ENCODE data around the gene UNC93A.

Gene UNC93A

DNA sequence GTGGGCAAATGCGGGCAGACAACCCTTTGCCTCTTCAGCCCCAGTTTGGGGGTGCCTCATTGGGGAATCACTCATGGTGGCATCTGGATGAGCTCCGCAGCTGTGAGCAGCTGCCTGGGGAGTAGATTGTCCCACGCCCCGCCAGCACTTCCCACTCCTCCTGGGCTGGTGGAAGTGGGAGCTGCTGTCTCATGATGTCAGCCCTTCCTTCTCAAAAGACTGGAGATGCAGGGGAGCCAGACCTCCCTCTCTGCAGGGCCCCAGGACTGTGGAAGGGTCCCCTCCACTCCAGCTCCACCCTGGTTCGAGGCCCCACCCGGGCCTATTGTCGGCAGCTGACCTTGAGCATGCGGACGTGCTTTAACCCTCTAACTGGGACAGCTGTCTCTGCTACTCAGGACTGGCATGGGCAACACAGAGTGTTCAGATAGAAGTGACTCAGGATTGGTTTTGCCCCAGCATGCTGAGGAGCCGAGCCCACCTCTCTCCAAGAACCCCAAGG, 2.0 kb downstream of the UNC93A start:
- no peak for DNase-seq (ENCODE audit: low read depth in 2 of 2)

DNA sequence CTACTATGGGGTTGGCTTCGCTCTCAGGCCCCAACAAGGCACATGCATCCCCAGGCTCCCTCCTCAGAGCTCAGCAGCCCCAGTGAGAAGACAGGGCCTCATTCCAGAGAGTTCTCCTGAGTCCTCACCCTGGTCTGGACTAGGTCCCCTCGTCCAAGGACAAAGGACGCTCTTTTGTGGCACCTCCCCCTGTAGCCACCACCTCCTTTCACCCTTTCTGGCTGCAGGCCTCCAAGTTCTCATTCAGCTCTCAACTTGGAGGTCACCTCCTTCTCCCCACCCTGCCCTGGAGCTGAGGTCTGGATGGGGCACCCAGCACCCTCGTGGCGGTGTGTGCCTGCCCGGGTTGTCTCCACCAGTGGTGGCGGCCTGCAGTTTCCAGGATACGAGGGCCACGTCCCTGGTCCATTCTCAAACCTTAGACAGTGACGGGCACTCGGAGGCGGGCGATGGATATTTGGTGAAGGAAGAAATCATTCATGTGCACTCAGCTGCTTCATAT, 2.5 kb downstream of the UNC93A start:
- no peak for DNase-seq (ENCODE audit: low read depth in 2 of 2)

DNA sequence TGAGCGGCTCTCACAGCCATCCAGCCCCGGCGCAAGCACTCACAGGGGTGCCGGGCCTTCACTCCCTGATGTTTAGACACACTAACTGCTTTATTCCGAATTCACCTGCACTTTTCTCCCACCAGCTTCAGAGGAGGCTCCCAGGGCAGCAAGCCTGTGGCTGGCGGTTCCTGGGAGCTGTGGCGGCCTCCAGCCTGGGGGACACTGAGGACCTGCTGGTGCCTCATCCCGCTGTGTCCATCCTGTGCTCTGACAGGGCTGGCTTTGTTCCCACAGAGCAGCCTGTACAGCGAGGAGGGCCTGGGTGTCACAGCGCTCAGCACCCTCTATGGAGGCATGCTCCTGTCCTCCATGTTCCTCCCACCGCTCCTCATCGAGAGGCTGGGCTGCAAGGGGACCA, 3.1 kb downstream of the UNC93A start:
- DNase-seq (ENCODE audit: low read depth in 2 of 2) = no peak

DNA sequence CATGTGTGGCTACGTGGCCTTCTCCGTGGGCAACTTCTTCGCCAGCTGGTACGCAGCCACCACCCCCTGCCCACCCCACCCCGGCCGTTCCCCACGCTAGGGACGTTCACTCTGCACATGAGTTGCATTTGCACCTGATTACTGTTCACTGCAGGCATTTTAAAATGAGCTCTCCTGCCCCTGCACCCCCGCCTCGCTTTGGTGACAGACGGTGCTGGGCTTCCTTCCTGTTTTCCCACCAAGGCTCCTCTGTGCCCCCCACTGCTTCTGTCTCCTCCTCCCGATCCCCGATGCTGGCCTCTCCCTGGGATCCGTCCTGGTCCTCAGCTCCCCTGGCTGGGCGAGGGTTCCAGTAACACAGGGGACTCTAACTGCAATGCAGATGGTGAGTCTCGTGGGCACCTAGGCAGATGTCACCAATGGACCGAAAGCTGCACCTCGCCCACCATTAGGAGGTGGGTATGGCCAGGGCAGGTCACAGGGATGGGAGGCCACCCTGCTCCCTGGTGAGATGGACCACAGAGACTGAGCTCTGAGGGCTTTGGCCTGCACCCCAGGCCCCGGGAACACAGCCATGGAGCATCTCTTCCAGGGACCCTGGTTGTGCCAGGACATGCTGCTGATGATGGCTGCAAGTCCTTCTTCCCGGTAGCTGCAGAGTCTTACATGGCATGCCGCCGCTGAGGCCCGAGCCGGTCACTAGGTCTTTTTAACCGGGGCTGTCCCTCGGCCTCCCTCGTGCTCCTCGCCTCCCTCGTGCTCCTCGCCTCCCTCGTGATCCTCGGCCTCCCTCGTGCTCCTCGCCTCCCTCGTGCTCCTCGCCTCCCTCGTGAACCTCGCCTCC, 3.8 kb downstream of the UNC93A start:
- no peak for DNase-seq (ENCODE audit: low read depth in 2 of 2)

DNA sequence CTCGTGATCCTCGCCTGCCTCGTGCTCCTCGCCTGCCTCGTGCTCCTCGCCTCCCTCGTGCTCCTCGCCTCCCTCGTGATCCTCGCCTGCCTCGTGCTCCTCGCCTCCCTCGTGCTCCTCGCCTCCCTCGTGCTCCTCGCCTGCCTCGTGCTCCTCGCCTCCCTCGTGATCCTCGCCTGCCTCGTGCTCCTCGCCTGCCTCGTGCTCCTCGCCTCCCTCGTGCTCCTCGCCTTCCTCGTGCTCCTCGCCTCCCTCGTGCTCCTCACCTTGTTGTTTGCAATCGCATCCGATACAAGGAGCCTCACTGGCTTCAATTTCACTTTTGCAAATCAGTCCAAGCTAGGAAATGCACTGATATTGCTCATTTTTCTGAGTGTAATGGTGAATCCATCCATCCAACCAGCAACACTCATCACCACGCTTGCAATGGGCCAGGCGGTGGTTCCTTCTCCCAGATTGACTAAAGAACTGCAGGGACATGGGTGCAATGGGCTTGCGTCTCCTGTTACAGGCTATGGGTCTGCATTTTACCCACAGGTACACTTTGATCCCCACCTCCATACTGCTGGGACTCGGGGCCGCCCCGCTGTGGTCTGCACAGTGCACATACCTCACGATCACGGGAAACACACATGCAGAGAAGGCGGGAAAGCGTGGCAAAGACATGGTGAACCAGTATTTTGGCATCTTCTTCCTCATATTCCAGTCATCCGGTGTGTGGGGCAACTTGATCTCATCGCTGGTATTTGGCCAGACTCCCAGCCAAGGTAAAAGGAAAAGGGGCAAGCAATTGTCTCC, 4.6 kb downstream of the UNC93A start:
- DNase-seq (ENCODE audit: low read depth in 2 of 2) = no peak

DNA sequence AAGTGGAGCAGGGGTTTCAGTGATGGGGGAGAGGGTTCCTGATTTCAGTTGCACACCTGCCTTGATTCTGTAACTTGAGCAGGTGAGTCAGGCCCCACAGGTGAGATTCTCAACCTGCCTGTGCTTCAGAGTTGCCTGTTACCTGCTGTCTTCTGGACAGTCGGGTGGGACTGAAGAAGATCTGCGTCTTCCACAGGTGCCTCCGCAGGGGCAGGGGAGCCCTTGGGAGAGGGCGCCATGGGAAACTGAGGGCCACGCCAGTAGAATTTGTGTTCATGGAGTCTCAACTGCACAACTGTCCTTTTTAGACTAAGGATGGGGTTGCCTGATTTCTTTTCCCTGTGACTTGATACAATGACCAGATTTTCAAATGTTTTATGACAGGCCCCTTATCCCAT, 5.2 kb downstream of the UNC93A start:
- no peak for DNase-seq (ENCODE audit: low read depth in 2 of 2)

DNA sequence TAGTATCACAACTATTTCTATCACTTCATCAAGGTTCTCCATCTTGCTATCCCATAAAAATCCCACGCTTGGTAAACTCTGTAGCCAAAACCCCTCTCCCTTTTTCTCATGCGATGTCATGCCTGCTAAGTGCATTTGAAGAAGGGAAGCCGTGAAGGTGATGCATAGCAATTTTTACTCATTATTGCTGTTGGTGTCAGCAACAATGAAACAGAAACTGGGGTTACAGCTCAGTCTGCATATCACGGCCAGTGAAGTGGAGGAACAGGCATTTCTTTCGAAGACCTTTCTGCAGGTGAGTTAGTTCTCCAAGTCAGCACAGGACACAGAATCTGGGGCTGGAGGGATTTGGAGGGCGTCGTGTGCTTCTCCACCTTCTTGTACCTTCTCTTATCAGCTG, 5.8 kb downstream of the UNC93A start:
- DNase-seq (ENCODE audit: low read depth in 2 of 2) = no peak

DNA sequence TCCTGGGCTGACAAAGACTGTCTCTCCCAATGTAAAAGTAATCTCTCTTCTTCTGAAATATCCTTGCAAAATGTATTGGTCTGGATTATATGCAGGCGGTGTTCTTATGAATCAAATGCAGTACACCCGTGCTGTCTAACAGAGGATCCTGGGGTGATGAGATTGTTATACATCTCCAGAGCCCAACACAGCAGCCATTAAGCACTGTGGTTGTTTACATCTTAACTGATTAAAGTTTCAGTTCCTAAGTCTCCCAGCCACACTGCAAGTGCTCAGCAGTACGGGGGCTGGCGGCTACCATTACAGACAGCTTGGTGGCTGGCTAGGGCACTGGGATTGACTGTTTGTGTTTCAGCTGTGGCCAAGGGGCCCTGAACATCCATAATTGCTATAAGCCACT, 7.0 kb downstream of the UNC93A start:
- no peak for DNase-seq (ENCODE audit: low read depth in 2 of 2)

DNA sequence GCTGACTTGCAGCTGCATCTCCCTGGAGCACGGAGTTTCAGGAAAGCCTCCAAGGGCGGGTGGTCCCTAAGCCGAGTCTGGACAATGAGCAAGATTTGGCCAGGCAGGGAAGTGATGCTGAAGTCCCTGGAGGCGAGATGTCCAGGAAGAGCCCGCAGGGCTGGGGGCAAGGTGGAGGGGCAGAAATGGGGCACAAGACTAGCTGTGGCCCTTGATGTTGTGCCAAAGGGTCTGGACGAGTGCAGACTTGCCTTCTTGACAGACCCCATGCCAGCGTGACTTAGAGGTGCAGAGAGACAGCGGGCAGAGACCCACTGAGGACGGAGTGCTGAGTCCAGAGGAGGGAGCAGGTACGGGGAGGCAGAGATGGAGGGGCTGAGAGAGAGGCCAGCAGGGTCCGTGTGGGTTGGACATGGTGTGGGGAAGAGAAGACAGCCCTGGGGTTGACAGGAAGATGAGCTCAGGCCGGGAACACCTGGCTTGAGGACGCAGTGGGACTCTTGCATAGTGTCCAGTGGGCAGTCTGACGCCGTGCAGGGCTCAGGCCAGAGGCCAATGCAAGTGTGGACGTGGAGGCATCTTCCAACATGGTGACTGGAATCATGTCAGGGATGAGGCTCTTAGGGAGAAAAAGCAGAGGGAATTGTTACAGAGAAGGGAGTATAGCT, 8.7 kb downstream of the UNC93A start:
- no peak for DNase-seq (ENCODE audit: low read depth in 2 of 2)

DNA sequence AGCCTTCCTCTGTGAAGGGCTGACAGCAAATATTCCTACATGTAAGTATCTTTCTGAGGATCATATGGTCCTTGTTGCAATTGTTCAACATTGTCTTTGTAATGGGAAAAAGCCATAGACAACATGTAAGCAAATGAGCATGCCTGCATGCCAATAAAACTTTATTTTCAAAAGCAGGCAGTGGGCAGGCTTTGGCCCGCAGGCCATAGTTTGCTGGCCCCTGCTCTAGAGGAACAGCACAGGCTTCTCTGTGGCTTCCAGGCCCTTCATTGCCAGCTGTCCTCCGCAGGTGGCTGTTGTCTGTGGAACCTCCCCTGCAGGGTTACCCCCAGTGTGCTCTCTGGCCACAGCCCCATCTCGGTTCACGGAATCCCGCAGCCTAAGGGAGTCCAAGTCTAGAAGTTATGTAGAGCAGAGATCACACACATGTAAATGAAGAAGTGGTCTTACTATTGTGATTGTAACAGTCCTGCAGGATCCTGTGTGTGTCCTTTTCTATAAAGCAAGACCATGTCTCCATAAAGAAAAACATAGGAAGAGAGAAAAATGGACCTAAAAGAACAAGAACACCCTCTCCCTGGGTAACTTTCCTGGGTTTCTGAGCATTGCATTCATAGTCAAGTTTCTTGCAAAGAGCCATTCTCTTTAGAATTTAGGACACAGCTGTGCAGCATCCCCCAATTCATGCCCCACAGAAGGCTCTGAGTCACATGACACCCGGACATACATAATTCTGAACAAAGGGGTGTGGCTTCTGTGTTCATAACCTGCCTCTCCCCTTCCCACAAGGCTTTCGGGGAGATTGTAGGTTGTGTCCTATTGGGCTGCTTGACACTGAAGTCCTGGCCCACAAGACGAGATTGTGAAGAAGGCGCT, 10.0 kb downstream of the UNC93A start:
- no peak for DNase-seq (ENCODE audit: low read depth in 2 of 2)

DNA sequence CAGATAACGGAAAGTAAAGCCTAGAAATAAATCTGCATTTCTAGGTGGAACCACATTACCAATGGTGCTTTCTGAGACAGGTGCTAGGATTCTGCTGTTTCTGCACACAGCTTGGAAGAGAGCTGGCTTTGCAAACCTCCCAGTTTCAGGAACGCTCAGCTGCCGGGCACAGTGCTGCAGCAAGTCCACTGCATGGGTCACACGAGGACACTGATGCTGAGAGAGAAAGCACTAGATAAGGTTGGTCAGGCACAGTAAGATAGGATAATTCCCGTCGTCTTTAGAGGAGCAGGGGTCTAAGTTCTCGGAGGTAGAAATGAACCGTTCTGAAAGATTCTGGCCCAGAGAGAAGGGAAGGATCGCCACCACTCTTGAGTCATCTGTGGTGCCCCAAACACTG, 11.0 kb downstream of the UNC93A start:
- DNase-seq (ENCODE audit: low read depth in 2 of 2) = no peak

DNA sequence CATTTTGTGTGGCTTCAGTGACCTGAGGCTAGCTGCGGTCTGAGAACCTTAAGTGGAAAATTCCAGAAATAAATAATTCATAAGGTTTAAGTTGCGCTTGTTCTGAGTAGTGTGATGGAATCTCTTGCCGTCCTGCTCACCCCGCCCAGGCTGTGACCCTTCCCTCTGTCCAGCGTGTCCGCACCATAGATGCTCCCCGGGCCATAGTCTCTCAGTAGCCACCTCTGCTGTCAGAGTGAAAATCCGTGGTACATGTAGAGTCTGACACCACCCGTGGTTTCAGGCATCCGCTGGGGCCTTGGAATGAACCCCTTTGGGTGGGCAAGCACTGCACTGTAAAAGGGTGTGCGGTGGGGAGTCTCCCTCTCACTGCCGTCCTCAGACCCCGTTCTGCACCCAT, 11.7 kb downstream of the UNC93A start:
- DNase-seq (ENCODE audit: low read depth in 2 of 2) = no peak

DNA sequence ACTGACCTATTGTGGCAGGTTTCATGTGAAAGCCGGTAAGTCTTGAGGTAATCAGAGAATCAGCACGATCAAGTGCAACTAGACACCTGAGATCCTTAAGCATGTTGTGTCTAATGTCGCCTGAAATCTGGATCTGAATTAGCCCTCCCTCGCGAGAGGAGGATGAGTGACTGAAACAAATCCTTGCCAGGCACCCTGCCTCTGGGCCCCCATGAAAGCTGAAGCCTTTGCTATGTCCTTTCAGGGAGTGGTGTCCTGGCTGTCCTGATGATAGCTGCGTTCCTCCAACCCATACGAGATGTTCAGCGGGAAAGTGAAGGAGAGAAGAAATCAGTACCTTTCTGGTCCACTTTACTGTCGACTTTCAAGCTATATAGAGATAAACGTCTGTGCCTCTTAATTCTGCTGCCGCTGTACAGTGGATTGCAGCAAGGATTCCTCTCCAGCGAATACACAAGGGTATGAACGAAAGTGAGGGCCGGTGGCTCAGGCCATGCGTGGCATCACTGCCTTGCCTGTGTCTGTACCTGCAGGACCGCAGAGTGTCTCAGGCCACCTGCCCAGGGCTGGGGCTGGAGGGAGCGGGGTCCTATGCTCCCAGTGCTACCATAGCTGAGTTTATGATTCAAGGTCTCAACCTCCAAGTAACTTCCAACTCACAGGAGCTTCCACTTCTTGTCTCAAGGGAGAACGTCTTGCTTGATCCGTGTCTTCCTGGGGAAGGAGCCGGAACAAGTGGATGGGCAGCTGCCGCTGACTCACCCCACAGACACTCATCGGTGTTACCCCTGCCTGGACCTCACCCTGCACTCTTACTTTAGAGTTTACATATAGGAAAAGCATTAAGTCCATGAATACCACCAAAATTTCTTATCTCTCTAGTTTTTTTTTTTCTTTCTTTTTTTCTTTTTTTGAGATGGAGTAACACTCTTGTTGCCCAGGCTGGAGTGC, 12.8 kb downstream of the UNC93A start:
- no peak for DNase-seq (ENCODE audit: low read depth in 2 of 2)

DNA sequence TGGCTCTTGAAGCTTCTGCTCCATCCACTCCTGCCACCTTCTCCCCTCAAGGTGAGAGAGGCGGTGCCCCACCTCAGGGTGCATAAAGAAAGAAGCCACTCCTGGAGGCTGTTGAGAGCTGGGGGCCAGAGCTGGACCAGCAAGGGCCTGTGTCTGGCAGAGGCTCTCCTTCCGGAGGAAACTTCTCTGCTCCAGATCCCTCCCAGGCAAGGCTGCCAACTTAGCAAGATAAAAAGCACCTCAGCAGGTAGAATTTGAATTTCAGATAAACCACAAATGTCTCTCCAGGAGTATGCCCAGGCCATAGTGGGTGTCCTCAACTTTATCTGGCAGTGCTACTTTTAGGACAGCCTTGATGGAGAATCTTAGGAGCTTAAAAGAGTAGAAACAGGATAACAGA, 13.8 kb downstream of the UNC93A start:
- DNase-seq (ENCODE audit: low read depth in 2 of 2) = no peak

DNA sequence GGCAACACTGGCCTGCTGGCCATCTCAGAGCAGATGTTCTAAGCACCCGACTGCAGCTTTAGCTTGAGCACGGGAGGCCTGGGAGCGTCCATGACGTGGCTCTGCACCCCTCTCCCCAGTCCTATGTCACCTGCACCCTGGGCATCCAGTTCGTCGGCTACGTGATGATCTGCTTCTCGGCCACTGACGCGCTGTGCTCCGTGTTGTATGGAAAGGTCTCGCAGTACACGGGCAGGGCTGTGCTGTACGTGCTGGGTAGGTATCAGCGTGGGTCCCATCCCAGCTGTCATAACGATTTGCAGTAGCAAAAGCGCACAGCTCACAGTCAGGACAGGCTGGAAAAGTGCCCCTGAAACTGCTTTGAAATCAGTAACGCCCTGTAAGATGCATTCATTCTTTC, 14.7 kb downstream of the UNC93A start:
- no peak for DNase-seq (ENCODE audit: low read depth in 2 of 2)

DNA sequence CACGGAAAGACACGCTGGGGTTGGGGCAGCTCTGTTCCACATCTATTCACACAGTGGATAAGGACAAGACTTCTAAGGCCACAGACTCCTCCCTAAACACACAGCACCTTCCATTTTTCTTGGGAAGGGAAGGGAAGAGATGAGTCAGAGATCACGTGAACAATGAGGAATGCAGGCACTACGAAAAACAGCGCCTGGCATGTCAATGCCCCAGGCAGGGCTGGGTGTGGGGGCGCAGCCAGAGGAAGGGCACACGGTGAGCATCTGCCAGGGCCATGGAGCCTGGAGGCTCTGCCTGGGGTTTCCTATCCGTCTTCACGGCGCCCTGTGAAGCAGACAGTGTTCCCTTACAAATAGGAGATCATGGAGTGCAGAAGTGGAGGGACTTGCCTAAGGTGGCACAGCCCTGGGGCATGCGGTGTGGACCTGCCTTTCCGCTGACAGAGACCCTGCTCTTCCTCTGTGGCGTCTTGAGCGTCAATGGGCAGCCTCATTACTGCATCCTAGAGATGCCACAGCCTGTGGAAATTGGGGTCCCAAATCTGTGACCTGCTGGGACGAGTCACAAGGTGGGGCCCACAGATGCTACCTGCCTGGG, 15.4 kb downstream of the UNC93A start:
- no peak for DNase-seq (ENCODE audit: low read depth in 2 of 2)

DNA sequence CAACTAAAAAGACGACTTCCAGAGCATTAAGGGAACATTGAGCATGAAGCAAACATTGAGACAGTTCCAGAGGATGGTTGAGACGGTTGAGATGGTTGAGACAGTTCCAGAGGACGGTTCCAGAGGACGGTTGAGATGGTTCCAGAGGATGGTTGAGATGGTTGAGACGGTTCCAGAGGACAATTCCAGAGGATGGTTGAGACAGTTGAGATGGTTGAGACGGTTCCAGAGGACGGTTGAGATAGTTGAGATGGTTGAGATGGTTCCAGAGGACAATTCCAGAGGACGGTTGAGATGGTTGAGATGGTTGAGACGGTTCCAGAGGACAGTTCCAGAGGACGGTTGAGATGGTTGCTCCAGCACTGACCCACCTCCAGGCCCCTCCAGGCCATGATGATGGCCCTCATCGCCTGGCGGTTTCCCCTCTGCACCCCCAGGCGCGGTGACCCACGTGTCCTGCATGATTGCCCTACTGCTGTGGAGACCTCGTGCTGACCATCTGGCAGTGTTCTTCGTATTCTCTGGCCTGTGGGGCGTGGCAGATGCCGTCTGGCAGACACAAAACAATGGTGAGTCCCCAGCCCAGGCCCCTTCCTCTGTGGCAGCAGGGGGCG, 16.3 kb downstream of the UNC93A start:
- DNase-seq (ENCODE audit: low read depth in 2 of 2) = no peak

DNA sequence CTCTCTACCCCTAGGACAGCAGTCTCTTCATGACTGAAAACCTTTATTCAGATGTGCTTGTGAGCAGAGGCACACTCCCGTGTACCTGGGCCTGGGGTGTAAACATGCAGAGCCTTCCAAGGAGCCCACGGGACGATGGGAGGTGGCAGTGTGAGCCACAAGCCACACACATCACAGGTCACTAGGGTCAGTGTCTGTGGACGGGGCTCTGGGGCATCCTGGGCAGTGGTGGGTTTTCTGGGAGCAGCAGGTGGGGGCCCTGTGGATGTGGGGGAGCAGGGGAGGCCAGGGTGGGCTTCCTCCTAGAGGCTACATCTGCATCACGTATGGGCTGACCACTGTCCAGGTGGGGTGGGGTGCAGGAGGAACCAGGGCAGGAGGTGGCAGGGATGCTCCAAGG, 17.1 kb downstream of the UNC93A start:
- no peak for DNase-seq (ENCODE audit: low read depth in 2 of 2)
